MM.1S (cell line): Measurements from ENCODE around the gene RERE.

ENCODE experiments used
- DNase-seq: peaks from one replicate; pipeline ENCODE4 v3.0.0-alpha.2; 2015
- H2AFZ ChIP-seq: fragments of 300-600 bp; sonication (generic); 2 replicates; pipeline ENCODE4 v1.6.0; 2016; ENCODE audit warnings: antibody characterized with exemption, low read length
- H3F3A ChIP-seq: fragments of 300-600 bp; sonication (generic); 2 replicates; pipeline ENCODE4 v1.6.1; 2016; ENCODE audit warnings: mild to moderate bottlenecking, antibody characterized with exemption, low read length, moderate library complexity, mixed read lengths; ENCODE audit not compliant: insufficient read depth
- H3K27ac ChIP-seq: fragments of 300-600 bp; sonication (generic); 2 replicates; pipeline ENCODE4 v1.5.1; 2016; ENCODE audit warnings: mild to moderate bottlenecking, low read length
- H3K27me3 ChIP-seq: fragments of 300-600 bp; sonication (generic); replicated peaks from 2 replicates; pipeline ENCODE4 v1.6.0; 2016; ENCODE audit warnings: low read length; ENCODE audit not compliant: insufficient read depth
- H3K36me3 ChIP-seq: fragments of 300-600 bp; sonication (generic); replicated peaks from 2 replicates; pipeline ENCODE4 v1.6.1; 2016; ENCODE audit warnings: mild to moderate bottlenecking, low read length, mixed read lengths; ENCODE audit not compliant: insufficient read depth
- H3K4me1 ChIP-seq: fragments of 300-600 bp; sonication (generic); 2 replicates; pipeline ENCODE4 v1.6.1; 2016; ENCODE audit warnings: low read length, mixed read lengths
- H3K4me2 ChIP-seq: fragments of 300-600 bp; sonication (generic); 2 replicates; pipeline ENCODE4 v1.6.0; 2016; ENCODE audit warnings: low read depth, low read length
- H3K4me3 ChIP-seq: fragments of 300-600 bp; sonication (generic); 2 replicates; pipeline ENCODE4 v1.5.1; 2016; ENCODE audit warnings: low read length, mixed read lengths
- H3K79me2 ChIP-seq: fragments of 300-600 bp; sonication (generic); 2 replicates; pipeline ENCODE4 v1.6.1; 2016; ENCODE audit warnings: mixed run types, low read length, mixed read lengths
- H3K9ac ChIP-seq: fragments of 300-600 bp; sonication (generic); 2 replicates; pipeline ENCODE4 v1.6.1; 2016; ENCODE audit warnings: low read length, mixed read lengths
- H3K9me2 ChIP-seq: fragments of 300-600 bp; sonication (generic); replicated peaks from 2 replicates; pipeline ENCODE4 v1.6.1; 2016; ENCODE audit warnings: mild to moderate bottlenecking, low read length, mixed read lengths; ENCODE audit not compliant: insufficient read depth
- H3K9me3 ChIP-seq: fragments of 300-600 bp; sonication (generic); replicated peaks from 2 replicates; pipeline ENCODE4 v1.6.1; 2016; ENCODE audit warnings: mild to moderate bottlenecking, low read length, mixed read lengths; ENCODE audit not compliant: insufficient read depth
- H4K20me1 ChIP-seq: fragments of 300-600 bp; sonication (generic); 2 replicates; pipeline ENCODE4 v1.6.1; 2016; ENCODE audit warnings: mild to moderate bottlenecking, low read length, moderate library complexity, mixed read lengths; ENCODE audit not compliant: insufficient read depth
- CTCF ChIP-seq: fragments of 300-600 bp; sonication (generic); IDR thresholded peaks from 2 replicates; pipeline ENCODE4 v1.5.1; 2016; ENCODE audit warnings: antibody characterized with exemption, low read length, mixed read lengths
- EZH2 ChIP-seq: fragments of 300-600 bp; sonication (generic); optimal IDR thresholded peaks from 2 replicates; pipeline ENCODE3; 2017; ENCODE audit warnings: low read depth, mild to moderate bottlenecking, antibody characterized with exemption, low read length, mixed read lengths
- EZH2phosphoT487 ChIP-seq: fragments of 300-600 bp; sonication (generic); IDR thresholded peaks from 2 replicates; pipeline ENCODE4 v1.6.1; 2018; ENCODE audit warnings: antibody characterized with exemption, low read length

The RERE gene

GRCh38 chr1:8545078-8545477 is 272.4 kb downstream of the RERE start:
- Histone ChIP-seq H3K36me3 (no peaks in the 10 kb centered on the region), H2AFZ (no peak overlapping the region), H3K4me1 (no peaks in the 10 kb centered on the region), H3K4me2 (no peak overlapping the region), H3K27ac (no peak overlapping the region), H3K9ac (no peak overlapping the region), H3K27me3 (no peaks in the 10 kb centered on the region), H3F3A (no peaks in the 10 kb centered on the region), H4K20me1 (no peaks in the 10 kb centered on the region), H3K9me3 (no peaks in the 10 kb centered on the region), H3K79me2 (no peaks in the 10 kb centered on the region), H3K4me3 (no peak overlapping the region), H3K9me2 (no peaks in the 10 kb centered on the region)
- no peak for TF ChIP-seq CTCF
- DNase-seq, result no peak

DNA sequence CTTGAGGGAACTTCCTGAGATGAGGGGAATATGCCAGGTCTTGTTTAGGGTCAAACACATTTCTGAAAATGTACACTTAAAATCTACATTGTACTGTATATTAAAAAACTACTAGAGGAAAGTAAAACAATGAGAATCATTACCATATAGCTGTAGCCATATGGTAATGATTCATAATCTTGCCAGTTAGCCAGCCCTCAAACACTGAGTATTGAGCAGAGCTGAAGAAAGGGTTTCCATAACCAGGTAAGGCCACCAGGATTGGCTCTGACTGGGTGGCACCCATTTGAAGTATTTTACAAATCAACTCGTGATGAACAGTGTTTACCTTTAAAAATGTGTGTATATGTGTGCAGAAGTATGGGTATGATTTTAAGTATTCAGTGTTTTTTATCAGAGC is 272.8 kb downstream of the RERE start:
- Histone ChIP-seq H3F3A (no peaks in the 10 kb centered on the region), H3K79me2 (no peaks in the 10 kb centered on the region), H3K9ac (no peak overlapping the region), H3K36me3 (no peaks in the 10 kb centered on the region), H3K9me2 (no peaks in the 10 kb centered on the region), H2AFZ (no peak overlapping the region), H3K4me2 (no peak overlapping the region), H3K4me1 (no peaks in the 10 kb centered on the region), H3K27me3 (no peaks in the 10 kb centered on the region), H3K4me3 (no peak overlapping the region), H4K20me1 (no peaks in the 10 kb centered on the region), H3K9me3 (no peaks in the 10 kb centered on the region), H3K27ac (no peak overlapping the region)
- TF ChIP-seq CTCF, result no peak
- TF ChIP-seq EZH2phosphoT487, result no peak
- no peak for TF ChIP-seq EZH2
- DNase-seq, result no peak

- no peaks in the 10 kb centered on the region for H3K9me3 ChIP-seq
- H3K27me3 ChIP-seq, result no peaks in the 10 kb centered on the region
- H3K79me2 ChIP-seq, result no peaks in the 10 kb centered on the region
- H3K4me1 ChIP-seq, result no peaks in the 10 kb centered on the region
- no peak overlapping the region for H3K4me3 ChIP-seq
- no peaks in the 10 kb centered on the region for H3F3A ChIP-seq
- no peak overlapping the region for H3K9ac ChIP-seq
- H3K36me3 ChIP-seq, result no peaks in the 10 kb centered on the region
- H3K9me2 ChIP-seq, result no peaks in the 10 kb centered on the region
- H3K4me2 ChIP-seq, result no peak overlapping the region
- H3K27ac ChIP-seq, result no peak overlapping the region
- TF ChIP-seq CTCF (no peak), EZH2 (no peak), EZH2phosphoT487 (no peak)
- no peak overlapping the region for H2AFZ ChIP-seq
- H4K20me1 ChIP-seq, result no peaks in the 10 kb centered on the region
- DNase-seq, result no peak
Observed at GRCh38 chr1:8543965-8544364, 273.5 kb downstream of the RERE start.
